Ishikawa (cell line): ENCODE data around the gene PAPPA.

ENCODE experiments used
- CEBPB ChIP-seq: IDR thresholded peaks from 2 replicates; pipeline ENCODE4 v1.6.1; 2012
- CREB1 ChIP-seq: IDR thresholded peaks from 2 replicates; pipeline ENCODE4 v1.6.1; 2012; ENCODE audit warnings: low read depth
- EGR1 ChIP-seq: IDR thresholded peaks from 2 replicates; pipeline ENCODE4 v1.6.1; 2012
- EP300 ChIP-seq: IDR thresholded peaks from 2 replicates; pipeline ENCODE4 v1.6.1; 2012; ENCODE audit warnings: borderline replicate concordance
- FOXM1 ChIP-seq: IDR thresholded peaks from 2 replicates; pipeline ENCODE4 v1.6.1; 2012; ENCODE audit warnings: low read depth, borderline replicate concordance
- MAX ChIP-seq: IDR thresholded peaks from 2 replicates; pipeline ENCODE4 v1.6.1; 2012
- NFIC ChIP-seq: IDR thresholded peaks from 2 replicates; pipeline ENCODE4 v1.6.1; 2012
- RAD21 ChIP-seq: IDR thresholded peaks from 2 replicates; pipeline ENCODE4 v1.6.1; 2012; ENCODE audit warnings: low read depth
- TAF1 ChIP-seq: IDR thresholded peaks from 2 replicates; pipeline ENCODE4 v1.6.1; 2012; ENCODE audit warnings: low read depth, mild to moderate bottlenecking
- TCF12 ChIP-seq: IDR thresholded peaks from 2 replicates; pipeline ENCODE4 v1.6.1; 2012; ENCODE audit warnings: low read depth
- TEAD4 ChIP-seq: IDR thresholded peaks from 2 replicates; pipeline ENCODE4 v1.6.1; 2012
- USF1 ChIP-seq: IDR thresholded peaks from 2 replicates; pipeline ENCODE4 v1.6.1; 2012
- YY1 ChIP-seq: IDR thresholded peaks from 2 replicates; pipeline ENCODE4 v1.6.1; 2012; ENCODE audit warnings: low read depth
- ZBTB7A ChIP-seq: IDR thresholded peaks from 2 replicates; pipeline ENCODE4 v1.6.1; 2012; ENCODE audit warnings: low read depth
- TF ChIP-seq, protein P1 (sequence below): IDR thresholded peaks from 2 replicates; pipeline ENCODE4 v1.6.1; 2012; ENCODE audit warnings: low read depth, mild to moderate bottlenecking

PAPPA gene

GRCh38 chr9:116449949-116450348 is 296.4 kb downstream of the PAPPA start:
- TF ChIP-seq MAX (no peak), ZBTB7A (no peak), CEBPB (no peak), TAF1 (no peak), CREB1 (no peak), TCF12 (no peak)

- TF ChIP-seq CREB1 = no peak
These were observed 297.0 kb downstream of the PAPPA start for GRCh38 chr9:116450378-116451139.

DNA sequence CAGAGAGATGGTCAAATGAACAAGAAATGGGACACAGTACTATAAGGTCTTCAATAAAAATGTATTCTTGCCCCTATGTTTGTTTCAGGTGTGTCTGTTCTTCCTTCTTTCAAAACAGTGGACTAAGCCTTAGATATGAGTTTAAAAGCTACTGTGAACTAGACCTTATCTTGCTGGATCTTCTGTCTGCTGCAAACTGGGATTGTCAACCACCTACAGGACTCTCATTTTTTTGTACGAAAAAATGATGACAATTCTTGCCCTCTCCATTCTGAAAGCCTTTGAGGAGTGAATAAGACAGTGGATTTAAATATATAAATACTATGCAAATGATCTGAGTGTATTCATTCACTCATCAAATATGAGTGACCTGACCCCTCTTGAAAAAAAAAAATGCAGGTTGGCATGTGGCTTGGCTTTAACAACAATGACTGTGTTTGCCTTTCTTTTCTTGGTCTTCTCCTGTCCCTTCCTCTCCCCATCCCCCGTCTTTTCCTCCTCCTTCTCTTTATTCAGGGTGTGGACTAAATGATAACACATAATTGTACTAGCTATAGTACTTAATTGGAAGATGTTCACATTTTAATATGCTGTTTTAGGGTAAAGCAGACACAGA is 298.0 kb downstream of the PAPPA start:
- TF ChIP-seq TAF1 (no peak), ZBTB7A (no peak), EGR1 (no peak), RAD21 (no peak), FOXM1 (no peak), CEBPB (no peak), NFIC (no peak), MAX (no peak), TEAD4 (no peak), USF1 (no peak), EP300 (no peak), YY1 (no peak), CREB1 (no peak), TCF12 (no peak)
- TF ChIP-seq, protein P1, sequence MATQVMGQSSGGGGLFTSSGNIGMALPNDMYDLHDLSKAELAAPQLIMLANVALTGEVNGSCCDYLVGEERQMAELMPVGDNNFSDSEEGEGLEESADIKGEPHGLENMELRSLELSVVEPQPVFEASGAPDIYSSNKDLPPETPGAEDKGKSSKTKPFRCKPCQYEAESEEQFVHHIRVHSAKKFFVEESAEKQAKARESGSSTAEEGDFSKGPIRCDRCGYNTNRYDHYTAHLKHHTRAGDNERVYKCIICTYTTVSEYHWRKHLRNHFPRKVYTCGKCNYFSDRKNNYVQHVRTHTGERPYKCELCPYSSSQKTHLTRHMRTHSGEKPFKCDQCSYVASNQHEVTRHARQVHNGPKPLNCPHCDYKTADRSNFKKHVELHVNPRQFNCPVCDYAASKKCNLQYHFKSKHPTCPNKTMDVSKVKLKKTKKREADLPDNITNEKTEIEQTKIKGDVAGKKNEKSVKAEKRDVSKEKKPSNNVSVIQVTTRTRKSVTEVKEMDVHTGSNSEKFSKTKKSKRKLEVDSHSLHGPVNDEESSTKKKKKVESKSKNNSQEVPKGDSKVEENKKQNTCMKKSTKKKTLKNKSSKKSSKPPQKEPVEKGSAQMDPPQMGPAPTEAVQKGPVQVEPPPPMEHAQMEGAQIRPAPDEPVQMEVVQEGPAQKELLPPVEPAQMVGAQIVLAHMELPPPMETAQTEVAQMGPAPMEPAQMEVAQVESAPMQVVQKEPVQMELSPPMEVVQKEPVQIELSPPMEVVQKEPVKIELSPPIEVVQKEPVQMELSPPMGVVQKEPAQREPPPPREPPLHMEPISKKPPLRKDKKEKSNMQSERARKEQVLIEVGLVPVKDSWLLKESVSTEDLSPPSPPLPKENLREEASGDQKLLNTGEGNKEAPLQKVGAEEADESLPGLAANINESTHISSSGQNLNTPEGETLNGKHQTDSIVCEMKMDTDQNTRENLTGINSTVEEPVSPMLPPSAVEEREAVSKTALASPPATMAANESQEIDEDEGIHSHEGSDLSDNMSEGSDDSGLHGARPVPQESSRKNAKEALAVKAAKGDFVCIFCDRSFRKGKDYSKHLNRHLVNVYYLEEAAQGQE = no peak
